Measurements from ENCODE around the gene PTEN. TPM values are rescaled to one million over a fixed set of nuclear protein-coding genes. Genes with fewer than 3 reads are reported as not detected.

The PTEN gene
- total RNA-seq, 1 donor from 2014 or later: 64.9 TPM

- H3F3A ChIP-seq (ENCODE audit: low read depth): peaks cover 19% of the 10 kb centered on the region
- DNase-seq (ENCODE audit: low spot score): no peak
- Mint-ChIP-seq H3K36me3 (no peaks in the 10 kb centered on the region), H3K27me3 (ENCODE audit: insufficient read depth, low read depth) (no peaks in the 10 kb centered on the region), H3K4me3 (no peak overlapping the region), H3K27ac (no peak overlapping the region), H3K4me1 (peaks cover 5% of the 10 kb centered on the region), H3K9me3 (no peaks in the 10 kb centered on the region)
- no peak overlapping the region for H3K9ac ChIP-seq
- TF ChIP-seq EZH2 (IDR thresholded peaks at IDR 0.05) (no peak), EZH2phosphoT487 (IDR thresholded peaks at IDR 0.05) (no peak), CTCF (IDR thresholded peaks at IDR 0.05) (no peak)
- H4K20me1 ChIP-seq (ENCODE audit: low read depth): no peaks in the 10 kb centered on the region
- H3K9me3 ChIP-seq (ENCODE audit: low read depth): no peaks in the 10 kb centered on the region
- no peaks in the 10 kb centered on the region for H3K79me2 ChIP-seq (ENCODE audit: low read depth)
- no peak overlapping the region for H2AFZ ChIP-seq (replicated peaks)
- H3K4me2 ChIP-seq: no peak overlapping the region
- H3K27me3 ChIP-seq: no peaks in the 10 kb centered on the region
- no peak overlapping the region for H3K4me3 ChIP-seq
- H3K36me3 ChIP-seq: no peaks in the 10 kb centered on the region
- peaks cover 27% of the 10 kb centered on the region for H3K4me1 ChIP-seq
- H3K27ac ChIP-seq: no peak overlapping the region
These were observed 110.7 kb downstream of the PTEN start for GRCh38 chr10:87974130-87974529.

- Histone ChIP-seq H3K36me3 (no peaks in the 10 kb centered on the region), H3K79me2 (ENCODE audit: low read depth) (no peaks in the 10 kb centered on the region), H4K20me1 (ENCODE audit: low read depth) (no peaks in the 10 kb centered on the region), H3K4me2 (no peak overlapping the region), H3F3A (ENCODE audit: low read depth) (peaks cover 19% of the 10 kb centered on the region), H3K27ac (no peak overlapping the region), H3K27me3 (no peaks in the 10 kb centered on the region), H3K4me1 (peaks cover 27% of the 10 kb centered on the region), H3K4me3 (no peak overlapping the region), H2AFZ (replicated peaks) (no peak overlapping the region), H3K9ac (no peak overlapping the region), H3K9me3 (ENCODE audit: low read depth) (no peaks in the 10 kb centered on the region)
- H3K9me3 Mint-ChIP-seq: no peaks in the 10 kb centered on the region
- no peak overlapping the region for H3K27ac Mint-ChIP-seq
- no peaks in the 10 kb centered on the region for H3K36me3 Mint-ChIP-seq
- H3K4me3 Mint-ChIP-seq: no peak overlapping the region
- TF ChIP-seq EZH2 (IDR thresholded peaks at IDR 0.05): no peak
- TF ChIP-seq EZH2phosphoT487 (IDR thresholded peaks at IDR 0.05): no peak
- no peak for TF ChIP-seq CTCF (IDR thresholded peaks at IDR 0.05)
- H3K4me1 Mint-ChIP-seq: peaks cover 5% of the 10 kb centered on the region
- H3K27me3 Mint-ChIP-seq (ENCODE audit: insufficient read depth, low read depth): no peaks in the 10 kb centered on the region
- DNase-seq (ENCODE audit: low spot score): no peak
These were observed 111.3 kb downstream of the PTEN start for GRCh38 chr10:87974769-87975168.

GRCh38 chr10:87976101-87976743, 112.8 kb downstream of the PTEN start:
- no peak overlapping the region for H3K4me2 ChIP-seq
- Mint-ChIP-seq H3K9me3 (no peaks in the 10 kb centered on the region), H3K4me3 (no peak overlapping the region), H3K36me3 (no peaks in the 10 kb centered on the region), H3K27me3 (ENCODE audit: insufficient read depth, low read depth) (no peaks in the 10 kb centered on the region), H3K27ac (no peak overlapping the region), H3K4me1 (peaks cover 5% of the 10 kb centered on the region)
- TF ChIP-seq EZH2 (IDR thresholded peaks at IDR 0.05) (no peak), CTCF (IDR thresholded peaks at IDR 0.05) (no peak), EZH2phosphoT487 (IDR thresholded peaks at IDR 0.05) (no peak)
- no peaks in the 10 kb centered on the region for H3K9me3 ChIP-seq (ENCODE audit: low read depth)
- peak overlapping the region; percentile 27 for H2AFZ ChIP-seq (replicated peaks)
- peaks cover 19% of the 10 kb centered on the region for H3F3A ChIP-seq (ENCODE audit: low read depth)
- no peaks in the 10 kb centered on the region for H3K79me2 ChIP-seq (ENCODE audit: low read depth)
- no peak for DNase-seq (ENCODE audit: low spot score)
- H3K4me1 ChIP-seq: peaks cover 27% of the 10 kb centered on the region
- no peaks in the 10 kb centered on the region for H3K27me3 ChIP-seq
- no peak overlapping the region for H3K4me3 ChIP-seq
- H3K36me3 ChIP-seq: no peaks in the 10 kb centered on the region
- H3K27ac ChIP-seq: no peak overlapping the region
- no peaks in the 10 kb centered on the region for H4K20me1 ChIP-seq (ENCODE audit: low read depth)
- no peak overlapping the region for H3K9ac ChIP-seq
